SU-DHL-6 (cell line): ENCODE results near the gene APEX1.

Source experiments
- H2AFZ ChIP-seq: fragments of 200-600 bp; sonication (generic); 2 replicates; pipeline ENCODE4 v1.6.1; 2014; ENCODE audit warnings: low read depth, mild to moderate bottlenecking, moderate library complexity, mixed read lengths, antibody characterized with exemption, low read length; ENCODE audit not compliant: severe bottlenecking
- H3F3A ChIP-seq: fragments of 200-600 bp; shearing (Covaris generic); 2 replicates; pipeline ENCODE4 v1.6.0; 2016; ENCODE audit warnings: antibody characterized with exemption, mild to moderate bottlenecking; ENCODE audit not compliant: insufficient read depth
- H3K27ac ChIP-seq: fragments of 200-600 bp; sonication (generic); 2 replicates; pipeline ENCODE4 v1.5.1; 2016; ENCODE audit warnings: low read depth, mild to moderate bottlenecking, low read length, moderate library complexity, mixed read lengths
- H3K27me3 ChIP-seq: fragments of 200-600 bp; sonication (generic), shearing (Covaris generic); 2 replicates; pipeline ENCODE4 v1.6.0; 2014; ENCODE audit warnings: mild to moderate bottlenecking, low read length
- H3K36me3 ChIP-seq: fragments of 200-600 bp; sonication (generic); 2 replicates; pipeline ENCODE4 v1.6.1; 2014; ENCODE audit warnings: mild to moderate bottlenecking, low read length, mixed read lengths
- H3K4me2 ChIP-seq: fragments of 300-600, 200-600 bp; shearing (Covaris generic), sonication (generic); 2 replicates; pipeline ENCODE4 v1.6.0; 2014; ENCODE audit warnings: low read length, low read depth, mild to moderate bottlenecking; ENCODE audit not compliant: poor library complexity, severe bottlenecking
- H3K4me3 ChIP-seq: fragments of 200-600 bp; sonication (generic); 2 replicates; pipeline ENCODE4 v1.5.1; 2014; ENCODE audit warnings: antibody characterized with exemption, low read length, mild to moderate bottlenecking, mixed read lengths; ENCODE audit not compliant: insufficient read depth, poor library complexity, severe bottlenecking
- H3K79me2 ChIP-seq: fragments of 200-600 bp; sonication (generic); 2 replicates; pipeline ENCODE4 v1.6.1; 2014; ENCODE audit warnings: mild to moderate bottlenecking, low read length, moderate library complexity; ENCODE audit not compliant: insufficient read depth
- H3K9ac ChIP-seq: fragments of 200-600 bp; sonication (generic); 2 replicates; pipeline ENCODE4 v1.7.0; 2014; ENCODE audit warnings: mild to moderate bottlenecking, low read length
- H3K9me2 ChIP-seq: fragments of 200-600 bp; sonication (generic); replicated peaks from 2 replicates; pipeline ENCODE4 v1.6.1; 2014; ENCODE audit warnings: low read length; ENCODE audit not compliant: insufficient read depth
- H3K9me3 ChIP-seq: fragments of 200-600 bp; sonication (generic); 2 replicates; pipeline ENCODE4 v1.6.1; 2014; ENCODE audit warnings: low read length, mixed read lengths; ENCODE audit not compliant: insufficient read depth
- H4K20me1 ChIP-seq: fragments of 200-600 bp; sonication (generic); 2 replicates; pipeline ENCODE4 v1.6.1; 2014; ENCODE audit warnings: low read depth, mild to moderate bottlenecking, antibody characterized with exemption, low read length, moderate library complexity, mixed read lengths
- EZH2phosphoT487 ChIP-seq: fragments of 200-600 bp; sonication (generic), shearing (Covaris generic); conservative IDR thresholded peaks from 2 replicates; pipeline ENCODE4 v1.6.1; 2018; ENCODE audit warnings: mild to moderate bottlenecking, antibody characterized with exemption, low read length, moderate library complexity, mixed read lengths
- TF ChIP-seq, protein P1 (sequence below): fragments of 200-600 bp; sonication (generic); IDR thresholded peaks from one replicate; pipeline ENCODE4 v1.5.1; 2017; ENCODE audit warnings: antibody characterized with exemption, mild to moderate bottlenecking, low read length, moderate library complexity; ENCODE audit not compliant: insufficient read depth, poor library complexity, severe bottlenecking

The APEX1 gene

DNA sequence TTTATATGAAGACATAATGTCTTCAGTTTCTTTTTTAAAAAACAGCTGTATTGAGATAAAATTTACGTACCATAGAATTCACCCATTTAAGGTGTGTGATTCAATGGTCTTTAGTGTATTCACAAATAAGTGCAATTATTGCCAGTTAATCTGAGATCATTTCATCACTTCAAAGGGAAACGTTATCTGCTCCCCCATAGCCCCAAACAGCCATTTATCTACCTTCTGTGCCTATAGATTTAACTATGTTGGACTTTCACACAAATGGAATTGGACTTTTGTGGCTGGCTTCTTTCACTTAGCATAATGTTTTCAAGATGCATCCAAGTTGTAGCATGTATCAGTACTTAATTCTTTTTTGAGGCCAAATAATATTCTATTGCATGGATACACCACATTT, 23.9 kb downstream of the APEX1 start:
- Histone ChIP-seq H4K20me1 (no peaks in the 10 kb centered on the region), H3K27me3 (no peaks in the 10 kb centered on the region), H3K36me3 (peaks cover 23% of the 10 kb centered on the region; the same call in 1 of the 2 replicates), H2AFZ (no peak overlapping the region), H3K9me2 (no peaks in the 10 kb centered on the region), H3K79me2 (no peaks in the 10 kb centered on the region), H3K9ac (no peak overlapping the region), H3K27ac (no peak overlapping the region), H3K9me3 (no peaks in the 10 kb centered on the region), H3F3A (no peaks in the 10 kb centered on the region; the same call in 1 of the 2 replicates), H3K4me3 (no peak overlapping the region), H3K4me2 (no peak overlapping the region)
- TF ChIP-seq, protein P1, sequence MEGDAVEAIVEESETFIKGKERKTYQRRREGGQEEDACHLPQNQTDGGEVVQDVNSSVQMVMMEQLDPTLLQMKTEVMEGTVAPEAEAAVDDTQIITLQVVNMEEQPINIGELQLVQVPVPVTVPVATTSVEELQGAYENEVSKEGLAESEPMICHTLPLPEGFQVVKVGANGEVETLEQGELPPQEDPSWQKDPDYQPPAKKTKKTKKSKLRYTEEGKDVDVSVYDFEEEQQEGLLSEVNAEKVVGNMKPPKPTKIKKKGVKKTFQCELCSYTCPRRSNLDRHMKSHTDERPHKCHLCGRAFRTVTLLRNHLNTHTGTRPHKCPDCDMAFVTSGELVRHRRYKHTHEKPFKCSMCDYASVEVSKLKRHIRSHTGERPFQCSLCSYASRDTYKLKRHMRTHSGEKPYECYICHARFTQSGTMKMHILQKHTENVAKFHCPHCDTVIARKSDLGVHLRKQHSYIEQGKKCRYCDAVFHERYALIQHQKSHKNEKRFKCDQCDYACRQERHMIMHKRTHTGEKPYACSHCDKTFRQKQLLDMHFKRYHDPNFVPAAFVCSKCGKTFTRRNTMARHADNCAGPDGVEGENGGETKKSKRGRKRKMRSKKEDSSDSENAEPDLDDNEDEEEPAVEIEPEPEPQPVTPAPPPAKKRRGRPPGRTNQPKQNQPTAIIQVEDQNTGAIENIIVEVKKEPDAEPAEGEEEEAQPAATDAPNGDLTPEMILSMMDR: no peak
- TF ChIP-seq EZH2phosphoT487: no peak

GRCh38 chr14:20482382-20482781, 27.4 kb downstream of the APEX1 start:
- no peaks in the 10 kb centered on the region for H3K27me3 ChIP-seq
- H3K9me2 ChIP-seq: no peaks in the 10 kb centered on the region
- no peak overlapping the region for H3K4me2 ChIP-seq
- TF ChIP-seq EZH2phosphoT487: no peak
- TF ChIP-seq, protein P1: no peak
- H3K4me3 ChIP-seq: no peak overlapping the region
- H3K27ac ChIP-seq: no peak overlapping the region
- no peaks in the 10 kb centered on the region for H4K20me1 ChIP-seq
- no peaks in the 10 kb centered on the region; the same call in 1 of the 2 replicates for H3F3A ChIP-seq
- no peak overlapping the region for H2AFZ ChIP-seq
- no peak overlapping the region for H3K9ac ChIP-seq
- peaks cover 13% of the 10 kb centered on the region; the same call in 1 of the 2 replicates for H3K36me3 ChIP-seq
- H3K79me2 ChIP-seq: no peaks in the 10 kb centered on the region
- H3K9me3 ChIP-seq: no peaks in the 10 kb centered on the region

DNA sequence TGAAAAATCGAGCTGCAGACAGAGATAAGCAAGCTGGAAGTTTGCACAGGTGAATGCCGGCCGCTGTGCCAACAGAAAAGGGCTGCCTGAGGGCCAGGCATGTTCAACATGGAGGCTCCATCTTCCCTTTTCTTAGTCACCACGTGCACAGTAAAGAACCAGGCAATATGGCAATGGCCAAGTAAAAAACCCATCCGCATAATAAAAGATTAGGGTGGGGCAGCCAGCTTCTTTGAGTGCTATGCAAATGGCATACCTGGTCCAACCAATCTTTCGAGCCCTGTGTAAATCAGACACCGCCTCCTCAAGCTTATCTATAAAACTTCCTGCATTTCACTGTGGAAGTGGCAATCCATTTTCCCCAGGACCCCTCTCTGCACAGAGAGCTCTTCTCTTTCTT, 30.9 kb downstream of the APEX1 start:
- Histone ChIP-seq H3K4me2 (no peak overlapping the region), H3K9me3 (no peaks in the 10 kb centered on the region), H3K79me2 (no peaks in the 10 kb centered on the region), H3K9ac (no peak overlapping the region), H3F3A (no peaks in the 10 kb centered on the region), H2AFZ (no peak overlapping the region), H3K36me3 (no peaks in the 10 kb centered on the region), H3K27ac (no peak overlapping the region), H3K4me3 (no peak overlapping the region), H4K20me1 (no peaks in the 10 kb centered on the region), H3K9me2 (no peaks in the 10 kb centered on the region), H3K27me3 (no peaks in the 10 kb centered on the region)
- TF ChIP-seq, protein P1: no peak
- TF ChIP-seq EZH2phosphoT487: no peak
